HepG2 (cell line): Measurements from ENCODE around the gene NLRP4. TPM values are rescaled to one million over a fixed set of nuclear protein-coding genes. Genes with fewer than 3 reads are reported as not detected.

Source experiments
- ATRX ChIP-seq: sonication (generic); formaldehyde crosslinking; IDR thresholded peaks from 2 replicates; pipeline ENCODE4 v1.4.0; 2020; ENCODE audit warnings: missing genetic modification reagents, borderline replicate concordance
- BHLHE40 ChIP-seq: IDR thresholded peaks from 2 replicates; pipeline ENCODE4 v1.6.1; 2011; ENCODE audit warnings: low read length, improper control_type of control experiment
- CBFB ChIP-seq: sonication (generic); formaldehyde crosslinking; IDR thresholded peaks from 2 replicates; pipeline ENCODE4 v1.4.0; 2020; ENCODE audit warnings: missing genetic modification reagents
- HES4 ChIP-seq: sonication (generic); formaldehyde crosslinking; IDR thresholded peaks from 2 replicates; pipeline ENCODE4 v1.9.0; 2021; ENCODE audit warnings: mild to moderate bottlenecking, missing genetic modification reagents, borderline replicate concordance
- HNRNPUL1 ChIP-seq: fragments of 200-400 bp; formaldehyde crosslinking; IDR thresholded peaks from 2 replicates; pipeline ENCODE4 v1.6.1; 2017; ENCODE audit warnings: low read depth, mild to moderate bottlenecking, low read length, moderate library complexity
- KDM2A ChIP-seq: sonication (generic); formaldehyde crosslinking; IDR thresholded peaks from 2 replicates; pipeline ENCODE4 v1.4.0; 2020; ENCODE audit warnings: low read depth, missing genetic modification reagents, borderline replicate concordance
- MBD4 ChIP-seq: IDR thresholded peaks from 2 replicates; pipeline ENCODE4 v1.6.1; 2012; ENCODE audit warnings: low read length, inconsistent platforms, borderline replicate concordance
- NR2F2 ChIP-seq: IDR thresholded peaks from 2 replicates; pipeline ENCODE4 v1.6.1; 2012; ENCODE audit warnings: low read depth, inconsistent platforms, borderline replicate concordance
- PHF20 ChIP-seq: sonication (generic); formaldehyde crosslinking; IDR thresholded peaks from 2 replicates; pipeline ENCODE4 v1.5.0; 2020; ENCODE audit warnings: mild to moderate bottlenecking, missing genetic modification reagents
- PRPF4 ChIP-seq: fragments of 200-400 bp; formaldehyde crosslinking; IDR thresholded peaks from 2 replicates; pipeline ENCODE4 v1.6.1; 2016; ENCODE audit warnings: low read length, low read depth; ENCODE audit not compliant: poor library complexity, severe bottlenecking
- RBM39 ChIP-seq: fragments of 200-400 bp; formaldehyde crosslinking; IDR thresholded peaks from one replicate; pipeline ENCODE4 v1.6.1; 2018; ENCODE audit warnings: antibody characterized with exemption, mild to moderate bottlenecking, low read depth, low read length; ENCODE audit not compliant: poor library complexity, severe bottlenecking
- RFX3 ChIP-seq: IDR thresholded peaks from 2 replicates; pipeline ENCODE4 v1.6.1; 2016; ENCODE audit warnings: missing biosample characterization, missing genetic modification reagents
- SALL1 ChIP-seq: sonication (generic); formaldehyde crosslinking; IDR thresholded peaks from 2 replicates; pipeline ENCODE4 v1.8.0; 2022; ENCODE audit warnings: mild to moderate bottlenecking, missing genetic modification reagents
- SRSF1 ChIP-seq: fragments of 200-400 bp; formaldehyde crosslinking; optimal IDR thresholded peaks from 2 replicates; pipeline ENCODE3; 2017; ENCODE audit warnings: mild to moderate bottlenecking, low read depth, low read length, moderate library complexity
- TEF ChIP-seq: sonication (generic); formaldehyde crosslinking; IDR thresholded peaks from 2 replicates; pipeline ENCODE4 v1.5.0; 2020; ENCODE audit warnings: missing genetic modification reagents
- U2AF2 ChIP-seq: fragments of 200-400 bp; formaldehyde crosslinking; IDR thresholded peaks from 2 replicates; pipeline ENCODE4 v1.6.1; 2017; ENCODE audit warnings: low read depth, mild to moderate bottlenecking, low read length
- ZMYM4 ChIP-seq: sonication (generic); formaldehyde crosslinking; IDR thresholded peaks from 2 replicates; pipeline ENCODE4 v1.8.1; 2023; ENCODE audit warnings: mild to moderate bottlenecking, missing genetic modification reagents
- ZNF160 ChIP-seq: sonication (generic); formaldehyde crosslinking; IDR thresholded peaks from 2 replicates; pipeline ENCODE4 v1.8.0; 2022; ENCODE audit warnings: mild to moderate bottlenecking, inconsistent platforms, missing genetic modification reagents
- ZNF670 ChIP-seq: sonication (generic); formaldehyde crosslinking; IDR thresholded peaks from 2 replicates; pipeline ENCODE4 v1.8.0; 2022; ENCODE audit warnings: mild to moderate bottlenecking, missing genetic modification reagents, borderline replicate concordance
- ZNF703 ChIP-seq: sonication (generic); formaldehyde crosslinking; IDR thresholded peaks from 2 replicates; pipeline ENCODE4 v1.5.1; 2020; ENCODE audit warnings: missing genetic modification reagents, mild to moderate bottlenecking, moderate library complexity, borderline replicate concordance
- polyA plus RNA-seq, 8 experiments: library from polyadenylated mRNA; depleted of rRNA in 3 of 8; stranded (reverse) in 7 of 8; unstranded in 1 of 8; fragments of >200 nt; fragmentation: Illumina TruSeq in 4 of 8; extraction: Trizol in 4 of 8; gene quantifications; 2 replicates each; pipeline versions ENCODE4 v1.2.1 to v1.2.3, GENCODE V29; 2011 to 2016; ENCODE audit warnings: low read depth in 4 of 8, missing spikeins in 1 of 8, mixed read lengths in 1 of 8; ENCODE audit not compliant: insufficient read depth in 1 of 8
- total RNA-seq, 5 experiments: library from RNA; depleted of rRNA; stranded (reverse); fragments of >200 nt; fragmentation: Illumina TruSeq; extraction: Trizol; gene quantifications; 2 replicates each; pipeline ENCODE4 v1.2.3, GENCODE V29; 2016; ENCODE audit warnings: low read depth in 1 of 5
- TF ChIP-seq, protein P1 (sequence below): sonication (generic); formaldehyde crosslinking; conservative IDR thresholded peaks from 2 replicates; pipeline ENCODE4 v1.4.0; 2020; ENCODE audit warnings: missing genetic modification reagents
- TF ChIP-seq, protein P2 (sequence below): sonication (generic); formaldehyde crosslinking; IDR thresholded peaks from 2 replicates; pipeline ENCODE4 v1.5.0; 2020; ENCODE audit warnings: missing genetic modification reagents, mild to moderate bottlenecking, borderline replicate concordance
- TF ChIP-seq, protein P3 (sequence below): sonication (generic); formaldehyde crosslinking; IDR thresholded peaks from 2 replicates; pipeline ENCODE4 v1.5.0; 2020; ENCODE audit warnings: mild to moderate bottlenecking, missing genetic modification reagents, borderline replicate concordance

Gene NLRP4
- total and polyA plus RNA-seq, 2 of the 13 experiments (the other 11 are each of a cell fraction or from before 2014, with no cell fraction given), result not detected

- TF ChIP-seq BHLHE40, result 0 out of 2 replicates have a peak, but pooled peaks have one; percentile 29
- TF ChIP-seq PRPF4, result no peak
- no peak for TF ChIP-seq ZNF160 (CRISPR knock-in tag)
- no peak for TF ChIP-seq HNRNPUL1
- 0 out of 2 replicates have a peak, but pooled peaks have one; percentile 17 for TF ChIP-seq KDM2A (CRISPR knock-in tag)
- no peak for TF ChIP-seq ATRX
- no peak for TF ChIP-seq HES4 (CRISPR knock-in tag)
- TF ChIP-seq RBM39, result no peak
- no peak for TF ChIP-seq SRSF1
- no peak for TF ChIP-seq NR2F2
- TF ChIP-seq MBD4, result no peak
- no peak for TF ChIP-seq RFX3 (CRISPR knock-in tag)
- TF ChIP-seq TEF, result no peak
- TF ChIP-seq, protein P1, sequence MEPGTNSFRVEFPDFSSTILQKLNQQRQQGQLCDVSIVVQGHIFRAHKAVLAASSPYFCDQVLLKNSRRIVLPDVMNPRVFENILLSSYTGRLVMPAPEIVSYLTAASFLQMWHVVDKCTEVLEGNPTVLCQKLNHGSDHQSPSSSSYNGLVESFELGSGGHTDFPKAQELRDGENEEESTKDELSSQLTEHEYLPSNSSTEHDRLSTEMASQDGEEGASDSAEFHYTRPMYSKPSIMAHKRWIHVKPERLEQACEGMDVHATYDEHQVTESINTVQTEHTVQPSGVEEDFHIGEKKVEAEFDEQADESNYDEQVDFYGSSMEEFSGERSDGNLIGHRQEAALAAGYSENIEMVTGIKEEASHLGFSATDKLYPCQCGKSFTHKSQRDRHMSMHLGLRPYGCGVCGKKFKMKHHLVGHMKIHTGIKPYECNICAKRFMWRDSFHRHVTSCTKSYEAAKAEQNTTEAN (CRISPR knock-in tag), result no peak
- TF ChIP-seq, protein P2, sequence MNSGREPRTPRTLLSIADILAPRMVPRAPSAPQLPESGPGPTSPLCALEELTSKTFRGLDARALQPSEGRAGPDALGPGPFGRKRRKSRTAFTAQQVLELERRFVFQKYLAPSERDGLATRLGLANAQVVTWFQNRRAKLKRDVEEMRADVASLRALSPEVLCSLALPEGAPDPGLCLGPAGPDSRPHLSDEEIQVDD (CRISPR knock-in tag), result no peak
- 0 out of 2 replicates have a peak, but pooled peaks have one; percentile 28 for TF ChIP-seq SALL1 (CRISPR knock-in tag)
- TF ChIP-seq, protein P3, sequence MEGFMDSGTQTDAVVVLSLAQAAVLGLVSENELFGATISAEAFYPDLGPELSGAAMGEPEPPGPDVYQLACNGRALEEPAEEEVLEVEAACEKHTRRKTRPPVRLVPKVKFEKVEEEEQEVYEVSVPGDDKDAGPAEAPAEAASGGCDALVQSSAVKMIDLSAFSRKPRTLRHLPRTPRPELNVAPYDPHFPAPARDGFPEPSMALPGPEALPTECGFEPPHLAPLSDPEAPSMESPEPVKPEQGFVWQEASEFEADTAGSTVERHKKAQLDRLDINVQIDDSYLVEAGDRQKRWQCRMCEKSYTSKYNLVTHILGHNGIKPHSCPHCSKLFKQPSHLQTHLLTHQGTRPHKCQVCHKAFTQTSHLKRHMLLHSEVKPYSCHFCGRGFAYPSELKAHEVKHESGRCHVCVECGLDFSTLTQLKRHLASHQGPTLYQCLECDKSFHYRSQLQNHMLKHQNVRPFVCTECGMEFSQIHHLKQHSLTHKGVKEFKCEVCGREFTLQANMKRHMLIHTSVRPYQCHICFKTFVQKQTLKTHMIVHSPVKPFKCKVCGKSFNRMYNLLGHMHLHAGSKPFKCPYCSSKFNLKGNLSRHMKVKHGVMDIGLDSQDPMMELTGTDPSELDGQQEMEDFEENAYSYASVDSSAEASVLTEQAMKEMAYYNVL (CRISPR knock-in tag), result no peak
- TF ChIP-seq ZNF670 (CRISPR knock-in tag), result no peak
- TF ChIP-seq U2AF2, result no peak
- TF ChIP-seq ZNF703 (CRISPR knock-in tag), result no peak
- TF ChIP-seq CBFB (CRISPR knock-in tag), result no peak
- TF ChIP-seq ZMYM4, result 0 out of 2 replicates have a peak, but pooled peaks have one; percentile 58
- TF ChIP-seq PHF20 (CRISPR knock-in tag), result peak; percentile 39; the same call in 1 of the 2 replicates
These were observed 26.8 kb upstream of the NLRP4 start (continued) for GRCh38 chr19:55809381-55810058.
